Smooth muscle cell of the brain vasculature (primary cell): ENCODE measurements around the gene P3H3.

Source experiments
- DNase-seq: peaks from one replicate; pipeline ENCODE4 v3.0.0-alpha.2; 2012; ENCODE audit warnings: low read depth, low spot score

The P3H3 gene

DNA sequence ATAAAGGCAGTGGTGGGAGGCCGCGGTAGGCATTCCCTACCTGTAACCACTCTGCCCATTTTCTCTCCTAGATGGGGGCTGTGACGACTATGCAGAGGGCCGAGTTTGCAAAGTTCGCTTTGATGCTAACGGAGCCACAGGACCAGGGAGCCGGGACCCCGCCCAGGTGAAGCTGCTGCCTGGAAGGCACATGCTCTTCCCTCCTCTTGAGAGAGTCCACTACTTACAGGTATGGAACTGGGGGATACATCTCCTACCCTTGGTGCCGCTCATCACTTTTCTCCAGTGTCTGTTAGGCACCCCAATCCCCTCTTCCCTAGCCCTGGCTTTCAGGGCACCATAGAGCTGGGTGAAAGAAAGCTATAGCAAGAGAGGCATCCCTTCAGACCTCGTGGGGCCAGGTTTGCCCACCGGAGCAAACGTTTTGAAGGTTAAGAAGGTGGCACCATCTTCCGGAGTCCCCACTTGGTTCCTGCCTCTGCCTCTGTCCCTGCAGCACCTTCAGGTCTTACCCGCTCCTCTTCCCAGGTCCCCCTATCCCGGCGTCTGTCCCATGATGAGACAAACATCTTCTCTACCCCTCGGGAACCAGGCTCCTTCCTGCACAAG, 2.0 kb upstream of the P3H3 start:
- DNase-seq: no peak

DNA sequence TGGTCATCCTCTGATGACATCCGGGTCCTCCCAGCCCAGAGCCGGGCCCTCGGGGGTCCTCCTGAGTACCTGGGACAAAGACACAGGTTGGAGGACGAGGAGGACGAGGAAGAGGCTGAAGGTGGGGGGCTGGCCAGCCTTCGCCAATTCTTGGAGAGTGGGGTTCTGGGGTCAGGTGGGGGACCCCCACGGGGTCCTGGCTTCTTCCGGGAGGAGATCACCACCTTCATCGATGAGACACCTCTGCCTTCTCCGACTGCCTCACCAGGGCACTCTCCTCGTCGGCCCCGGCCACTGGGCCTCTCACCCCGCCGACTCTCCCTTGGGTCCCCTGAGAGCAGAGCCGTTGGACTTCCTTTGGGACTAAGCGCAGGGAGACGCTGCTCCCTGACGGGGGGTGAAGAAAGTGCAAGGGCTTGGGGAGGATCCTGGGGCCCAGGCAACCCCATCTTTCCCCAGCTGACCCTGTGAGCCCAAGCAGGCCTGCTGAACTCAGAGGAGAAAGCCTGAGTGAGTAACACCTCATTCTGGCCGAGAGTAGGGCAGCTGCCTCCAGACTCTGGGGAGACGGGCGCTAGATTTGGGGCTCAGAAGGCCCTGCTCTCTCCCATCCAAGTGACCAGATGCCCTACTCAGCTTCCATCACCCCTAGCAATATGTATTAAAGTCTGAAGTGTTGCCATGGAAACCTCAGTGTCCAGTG, 1.3 kb upstream of the P3H3 start:
- no peak for DNase-seq

DNA sequence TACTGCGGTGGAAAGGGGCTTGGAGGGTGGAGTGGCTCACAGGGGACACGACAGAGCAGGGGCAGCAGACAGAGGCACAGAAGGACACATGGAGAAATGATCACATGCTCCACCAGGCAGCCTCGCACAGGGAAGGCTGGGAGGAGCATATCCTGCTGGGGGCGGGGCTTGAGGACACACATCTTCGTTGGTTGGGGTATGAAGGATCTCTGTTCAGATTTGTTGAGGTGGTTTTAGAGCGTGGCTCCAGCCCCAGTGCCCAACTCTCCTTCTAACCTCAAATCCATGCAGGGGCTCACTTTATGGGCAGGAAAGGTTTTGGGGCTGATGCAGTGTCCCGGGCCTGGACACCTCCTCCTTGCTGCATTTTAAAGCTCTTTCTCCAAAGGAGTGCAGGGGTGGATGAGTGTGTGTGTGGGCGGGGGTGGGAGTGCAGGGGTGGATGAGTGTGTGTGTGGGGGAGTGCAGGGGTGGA, 733 bp upstream of the P3H3 start:
- DNase-seq: no peak

DNA sequence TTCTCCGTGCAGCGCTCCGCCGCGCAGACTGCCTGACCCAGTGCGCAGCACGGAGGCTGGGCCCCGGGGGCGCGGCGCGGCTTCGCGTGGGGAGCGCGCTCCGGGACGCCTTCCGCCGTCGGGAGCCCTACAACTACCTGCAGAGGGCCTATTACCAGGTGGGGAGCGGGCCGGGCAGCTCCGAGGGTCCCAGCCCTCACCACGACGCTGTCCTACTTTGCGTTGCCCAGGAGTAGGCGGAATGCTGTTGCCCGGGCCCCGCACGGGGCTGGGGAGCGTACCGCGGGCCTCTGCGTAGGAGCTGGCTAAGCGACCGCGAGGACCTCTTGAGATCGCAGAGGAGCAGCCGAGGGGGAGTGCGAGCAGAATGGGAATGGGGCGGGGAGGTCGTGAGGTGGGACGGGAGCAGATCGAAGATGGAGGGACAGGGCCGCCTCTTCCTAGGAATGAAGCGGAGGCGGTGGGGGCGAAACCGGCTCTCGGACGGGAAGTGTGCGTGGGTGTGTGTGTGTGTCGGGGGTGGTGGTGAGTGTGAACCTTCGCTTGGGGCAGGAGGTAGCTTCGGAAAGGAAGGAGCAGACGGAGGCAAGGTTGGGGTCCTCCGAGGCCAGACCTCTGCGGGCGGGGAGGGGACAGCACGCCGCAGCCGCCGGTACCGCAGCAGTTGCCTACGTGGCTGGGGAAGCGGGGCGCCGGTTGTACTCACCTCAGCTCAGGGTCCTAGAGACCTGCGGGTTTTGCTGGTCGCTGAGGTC, 751 bp downstream of the P3H3 start:
- no peak for DNase-seq

DNA sequence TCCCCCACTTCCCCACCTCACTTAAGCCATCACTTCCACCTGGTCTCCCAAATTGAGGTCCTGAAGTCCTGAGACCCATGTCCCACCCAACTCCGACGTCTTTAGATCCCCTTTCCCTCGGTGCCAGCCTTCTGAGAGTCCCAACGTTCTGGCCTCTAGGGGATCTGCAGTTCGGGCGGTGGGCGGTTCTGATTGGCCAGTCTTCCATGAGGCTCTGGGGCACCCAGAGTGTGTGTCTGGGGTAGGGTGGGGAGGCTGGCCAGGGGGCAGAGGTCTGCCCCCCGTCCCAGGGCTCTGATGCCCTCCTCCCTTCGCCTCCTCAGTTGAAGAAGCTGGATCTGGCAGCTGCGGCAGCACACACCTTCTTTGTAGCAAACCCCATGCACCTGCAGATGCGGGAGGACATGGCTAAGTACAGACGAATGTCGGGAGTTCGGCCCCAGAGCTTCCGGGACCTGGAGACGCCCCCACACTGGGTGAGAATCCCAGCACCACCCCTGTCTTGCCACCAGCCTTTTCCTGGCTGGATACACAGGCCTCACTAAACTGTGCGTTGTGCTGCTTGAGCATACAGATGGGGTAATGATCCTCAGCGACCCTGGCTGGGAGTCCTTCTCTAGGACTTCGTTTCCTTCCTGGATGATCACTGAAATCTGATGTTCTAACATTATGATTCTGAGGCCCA, 1.5 kb downstream of the P3H3 start:
- no peak for DNase-seq

DNA sequence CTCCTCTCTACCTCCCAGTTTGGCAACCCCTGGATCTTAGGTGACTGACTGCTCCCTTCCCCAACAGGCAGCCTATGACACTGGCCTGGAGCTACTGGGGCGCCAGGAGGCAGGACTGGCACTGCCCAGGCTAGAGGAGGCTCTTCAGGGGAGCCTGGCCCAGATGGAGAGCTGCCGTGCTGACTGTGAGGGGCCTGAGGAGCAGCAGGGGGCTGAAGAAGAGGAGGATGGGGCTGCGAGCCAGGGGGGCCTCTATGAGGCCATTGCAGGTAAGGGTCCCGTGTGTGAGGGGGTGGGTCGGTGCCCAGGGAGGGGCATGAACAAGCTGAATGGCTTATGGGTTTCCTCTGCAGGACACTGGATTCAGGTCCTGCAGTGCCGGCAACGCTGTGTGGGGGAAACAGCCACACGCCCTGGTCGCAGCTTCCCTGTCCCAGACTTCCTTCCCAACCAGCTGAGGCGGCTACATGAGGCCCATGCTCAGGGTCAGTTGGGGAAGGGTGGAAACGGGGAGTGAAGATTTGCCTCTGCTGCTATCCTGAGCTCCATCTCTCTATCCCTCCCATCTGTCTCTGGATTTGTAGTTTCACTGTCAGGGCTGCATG, 2.2 kb downstream of the P3H3 start:
- no peak for DNase-seq

DNA sequence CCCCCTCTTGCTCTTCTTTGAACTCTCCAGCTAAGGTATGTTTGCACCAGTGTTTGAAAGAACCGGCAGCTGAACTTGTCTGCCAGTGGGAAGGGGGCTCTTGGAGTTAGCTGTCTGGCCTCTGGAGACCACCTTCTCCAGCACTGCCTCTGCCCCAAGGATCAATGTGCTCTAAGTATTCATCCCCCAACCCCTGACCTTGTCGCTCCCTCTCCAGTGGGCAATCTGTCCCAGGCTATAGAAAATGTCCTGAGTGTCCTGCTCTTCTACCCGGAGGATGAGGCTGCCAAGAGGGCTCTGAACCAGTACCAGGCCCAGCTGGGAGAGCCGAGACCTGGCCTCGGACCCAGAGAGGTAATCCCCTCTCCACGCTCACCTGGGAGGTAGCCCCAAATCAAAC, 2.8 kb downstream of the P3H3 start:
- DNase-seq: no peak

DNA sequence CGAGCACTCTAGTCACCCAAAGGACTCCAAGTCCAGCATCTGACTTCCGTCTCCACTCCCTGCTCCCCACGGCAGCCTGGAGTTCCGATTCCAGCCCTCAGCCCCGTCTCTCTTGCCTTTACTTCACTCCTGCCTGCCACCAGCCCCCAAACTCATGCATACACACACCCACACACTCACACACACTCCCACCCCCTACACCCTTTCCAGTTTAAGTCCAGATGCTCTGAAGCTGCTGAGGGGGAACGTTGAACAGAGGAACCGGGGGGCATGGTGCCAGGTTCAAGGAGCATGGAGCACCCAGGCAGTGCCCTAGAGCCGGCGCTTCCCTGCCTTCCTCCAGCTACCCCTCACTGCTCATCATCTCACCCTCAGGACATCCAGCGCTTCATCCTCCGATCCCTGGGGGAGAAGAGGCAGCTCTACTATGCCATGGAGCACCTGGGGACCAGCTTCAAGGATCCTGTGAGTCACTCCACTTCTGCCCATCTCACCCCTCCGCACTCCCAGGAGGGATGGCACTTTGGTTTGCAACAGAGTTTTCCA, 3.3 kb downstream of the P3H3 start:
- no peak for DNase-seq

DNA sequence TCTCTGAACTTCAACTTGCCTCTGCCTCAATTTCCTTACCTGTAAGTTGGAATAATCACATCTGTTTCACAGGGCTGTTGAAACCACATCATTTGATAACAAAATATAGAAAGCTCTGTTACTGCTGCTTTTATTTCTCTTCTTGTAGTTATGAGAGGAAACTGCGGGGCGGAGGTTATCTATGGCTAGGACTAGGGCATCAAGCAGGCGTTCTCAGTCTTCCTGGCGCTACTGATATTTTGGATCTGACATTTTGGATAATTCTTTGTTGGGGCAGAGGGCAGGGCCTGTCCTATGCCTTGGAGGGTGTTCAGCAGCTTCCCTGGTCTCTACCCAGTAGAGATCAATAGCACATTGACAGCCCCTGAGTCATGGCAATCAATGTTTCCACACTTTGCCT, 3.9 kb downstream of the P3H3 start:
- no peak for DNase-seq

DNA sequence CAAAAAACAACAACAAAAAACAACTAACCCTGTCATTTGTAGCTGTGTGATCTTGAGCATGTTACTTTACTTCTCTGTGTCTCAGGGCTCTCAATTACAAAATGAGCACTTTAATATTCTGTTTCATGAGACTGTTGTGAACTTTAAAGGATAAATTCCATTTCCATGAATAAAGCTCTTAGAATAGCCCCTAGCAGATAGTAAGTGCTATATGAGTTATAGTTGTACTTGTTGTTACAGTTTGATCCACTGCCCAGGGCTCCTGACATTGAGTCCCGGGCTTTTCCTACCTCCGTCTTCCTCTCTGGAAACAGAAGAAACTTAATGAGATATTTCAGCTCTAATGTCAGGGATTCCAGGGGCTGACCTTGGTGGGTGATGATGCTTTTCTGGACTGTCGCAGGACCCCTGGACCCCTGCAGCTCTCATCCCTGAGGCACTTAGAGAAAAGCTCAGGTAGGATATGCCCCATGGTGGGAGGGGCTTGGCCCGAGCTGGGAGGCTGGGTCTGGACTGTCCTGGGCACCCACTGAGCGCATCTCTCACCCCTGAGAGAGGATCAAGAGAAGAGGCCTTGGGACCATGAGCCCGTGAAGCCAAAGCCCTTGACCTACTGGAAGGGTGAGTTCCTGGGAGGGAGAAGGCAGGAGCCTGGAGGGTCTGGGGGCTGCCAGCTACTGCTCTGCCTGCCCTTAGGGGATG, 5.1 kb downstream of the P3H3 start:
- DNase-seq: no peak

DNA sequence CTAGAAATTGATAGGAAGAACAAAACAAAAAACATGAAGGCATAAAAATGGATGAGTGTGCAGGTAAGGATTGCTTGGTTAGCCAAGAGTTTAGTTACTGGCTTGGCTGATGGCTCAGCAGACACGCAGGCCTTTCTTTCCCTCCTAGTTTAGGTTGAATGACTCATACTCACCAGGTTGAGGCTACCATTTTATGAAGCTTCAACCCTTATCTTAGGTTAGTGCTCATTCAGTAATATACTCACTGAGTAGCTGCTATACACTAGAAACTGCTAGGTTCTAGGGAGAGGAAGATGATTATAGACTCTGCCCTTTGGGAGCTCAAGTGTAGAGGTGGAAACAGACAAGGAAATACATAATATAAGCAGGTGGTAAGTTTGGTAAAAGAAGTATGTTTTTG, 6.0 kb downstream of the P3H3 start:
- DNase-seq: no peak

DNA sequence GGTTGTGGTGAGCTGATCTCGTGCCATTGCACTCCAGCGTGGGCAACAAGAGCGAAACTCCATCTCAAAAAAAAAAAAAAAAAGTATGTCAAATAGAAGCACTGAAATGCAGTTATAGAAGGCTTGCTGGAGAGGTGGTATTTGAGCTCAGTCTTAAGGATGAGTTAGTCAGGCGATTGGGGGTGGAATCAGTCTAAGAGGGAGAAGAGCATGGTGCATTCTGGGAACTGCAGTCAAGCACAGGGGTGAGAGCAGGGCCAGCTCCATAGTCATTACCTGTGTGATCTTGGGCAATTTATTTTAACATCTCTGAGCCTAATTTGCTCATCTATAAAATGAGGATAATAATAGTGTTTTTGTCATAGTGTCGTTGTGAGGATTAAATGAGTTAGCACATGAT, 6.7 kb downstream of the P3H3 start:
- no peak for DNase-seq

DNA sequence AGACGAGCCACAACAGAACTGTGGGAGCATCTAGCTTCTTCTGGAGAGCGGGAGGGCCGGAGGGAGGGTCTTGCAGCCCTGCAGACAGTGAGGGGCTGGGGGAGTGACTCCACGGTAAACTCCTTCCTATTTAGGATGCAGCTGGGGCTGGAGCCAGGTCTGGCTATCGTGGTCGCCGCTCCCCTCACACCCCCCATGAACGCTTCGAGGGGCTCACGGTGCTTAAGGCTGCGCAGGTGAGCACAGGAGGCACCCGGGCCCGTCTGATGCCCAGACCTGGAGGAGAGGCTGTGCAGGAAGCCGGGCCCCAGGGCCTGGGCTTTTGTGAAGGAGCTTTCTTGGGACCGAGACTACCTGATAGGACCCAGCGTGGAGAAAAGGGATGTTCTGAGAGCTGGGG, 8.6 kb downstream of the P3H3 start:
- DNase-seq: no peak

DNA sequence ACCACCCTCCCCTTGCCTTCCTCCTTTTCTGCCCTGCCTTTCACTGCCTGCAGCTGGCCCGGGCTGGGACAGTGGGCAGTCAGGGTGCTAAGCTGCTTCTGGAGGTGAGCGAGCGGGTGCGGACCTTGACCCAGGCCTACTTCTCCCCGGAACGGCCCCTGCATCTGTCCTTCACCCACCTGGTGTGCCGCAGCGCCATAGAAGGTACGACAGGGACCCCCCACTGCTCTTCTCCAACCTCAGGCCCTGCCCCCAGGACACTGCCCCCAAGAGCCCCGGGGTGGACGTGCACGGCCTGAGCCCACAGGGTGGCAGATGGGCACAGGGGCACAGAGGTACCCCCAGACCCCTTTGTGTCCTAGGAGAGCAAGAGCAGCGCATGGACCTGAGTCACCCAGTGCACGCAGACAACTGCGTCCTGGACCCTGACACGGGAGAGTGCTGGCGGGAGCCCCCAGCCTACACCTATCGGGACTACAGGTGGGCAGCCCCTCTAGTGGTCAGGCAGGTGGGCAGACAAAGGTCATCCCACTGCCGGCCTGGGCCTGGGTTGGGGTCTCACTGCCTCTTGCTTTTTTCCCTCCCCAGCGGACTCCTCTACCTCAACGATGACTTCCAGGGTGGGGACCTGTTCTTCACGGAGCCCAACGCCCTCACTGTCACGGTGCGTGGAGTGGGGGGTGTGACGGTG, 9.3 kb downstream of the P3H3 start:
- no peak for DNase-seq

DNA sequence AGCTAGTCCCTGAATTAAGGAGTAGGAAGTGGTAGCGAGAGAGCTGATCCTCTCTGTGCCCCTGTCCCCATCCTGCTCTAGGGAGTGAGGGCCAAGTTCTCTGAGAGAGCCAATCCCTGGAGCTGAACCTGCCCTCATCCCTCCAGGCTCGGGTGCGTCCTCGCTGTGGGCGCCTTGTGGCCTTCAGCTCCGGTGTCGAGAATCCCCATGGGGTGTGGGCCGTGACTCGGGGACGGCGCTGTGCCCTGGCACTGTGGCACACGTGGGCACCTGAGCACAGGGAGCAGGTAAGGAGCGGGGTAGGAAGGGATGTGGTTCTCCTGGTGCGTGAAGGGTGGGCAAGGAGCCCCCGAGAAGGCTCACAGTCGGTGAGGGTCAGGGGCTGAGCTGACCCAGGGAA, 10.6 kb downstream of the P3H3 start:
- DNase-seq: no peak

DNA sequence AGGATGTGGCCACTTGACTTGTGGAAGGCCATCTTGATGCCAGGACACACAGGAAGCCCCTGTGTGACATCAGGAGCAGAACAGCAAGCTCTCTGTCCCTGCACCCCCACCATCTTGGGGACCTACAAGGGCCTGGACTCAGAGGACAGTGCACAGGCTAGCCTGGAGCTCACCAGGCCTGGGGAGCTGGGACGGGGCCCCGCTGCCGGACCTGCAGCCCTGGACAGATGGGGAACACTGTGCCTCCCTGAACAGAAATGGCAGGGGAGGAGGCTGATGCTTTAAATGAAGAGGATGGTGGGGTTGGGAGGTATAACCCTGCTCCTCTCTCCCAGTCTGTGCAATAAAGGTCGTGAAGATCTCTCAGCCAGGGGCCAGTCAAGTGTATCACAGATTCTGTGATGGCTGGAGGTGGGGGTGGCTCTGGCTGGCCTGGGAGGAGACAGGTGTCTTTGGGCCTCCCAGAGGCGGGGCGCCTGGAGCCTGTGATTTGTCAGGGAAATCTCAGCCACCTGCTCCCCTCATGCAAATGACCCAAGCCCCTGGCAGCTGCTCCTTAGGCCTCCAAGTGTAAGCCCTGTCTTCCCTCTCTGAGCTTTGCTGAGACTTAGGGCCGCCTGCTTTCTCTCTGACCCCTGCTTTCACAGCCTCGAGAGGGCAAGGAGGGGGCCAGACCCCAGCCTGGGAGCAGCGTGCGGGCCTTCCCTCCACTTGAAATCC, 11.4 kb downstream of the P3H3 start:
- DNase-seq: no peak

DNA sequence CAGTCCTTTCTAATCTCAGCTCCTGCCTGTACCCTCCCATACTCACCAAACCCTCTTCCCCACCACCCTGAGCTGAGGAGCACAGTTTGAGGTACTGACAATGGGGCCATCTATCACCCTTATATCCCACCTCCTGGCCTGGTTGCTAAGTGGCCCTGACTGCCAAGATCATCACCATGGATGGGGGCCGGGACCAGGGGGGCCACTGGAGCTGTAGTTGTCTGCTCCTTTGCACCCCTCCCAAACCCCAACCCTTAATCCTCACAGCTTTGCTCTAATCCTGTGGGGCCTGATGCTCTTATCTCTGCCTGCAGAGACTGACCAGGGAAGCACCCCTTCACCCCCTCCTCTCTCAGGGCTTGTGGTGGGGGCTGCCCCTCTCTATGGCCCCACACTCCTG, 12.1 kb downstream of the P3H3 start:
- no peak for DNase-seq

DNA sequence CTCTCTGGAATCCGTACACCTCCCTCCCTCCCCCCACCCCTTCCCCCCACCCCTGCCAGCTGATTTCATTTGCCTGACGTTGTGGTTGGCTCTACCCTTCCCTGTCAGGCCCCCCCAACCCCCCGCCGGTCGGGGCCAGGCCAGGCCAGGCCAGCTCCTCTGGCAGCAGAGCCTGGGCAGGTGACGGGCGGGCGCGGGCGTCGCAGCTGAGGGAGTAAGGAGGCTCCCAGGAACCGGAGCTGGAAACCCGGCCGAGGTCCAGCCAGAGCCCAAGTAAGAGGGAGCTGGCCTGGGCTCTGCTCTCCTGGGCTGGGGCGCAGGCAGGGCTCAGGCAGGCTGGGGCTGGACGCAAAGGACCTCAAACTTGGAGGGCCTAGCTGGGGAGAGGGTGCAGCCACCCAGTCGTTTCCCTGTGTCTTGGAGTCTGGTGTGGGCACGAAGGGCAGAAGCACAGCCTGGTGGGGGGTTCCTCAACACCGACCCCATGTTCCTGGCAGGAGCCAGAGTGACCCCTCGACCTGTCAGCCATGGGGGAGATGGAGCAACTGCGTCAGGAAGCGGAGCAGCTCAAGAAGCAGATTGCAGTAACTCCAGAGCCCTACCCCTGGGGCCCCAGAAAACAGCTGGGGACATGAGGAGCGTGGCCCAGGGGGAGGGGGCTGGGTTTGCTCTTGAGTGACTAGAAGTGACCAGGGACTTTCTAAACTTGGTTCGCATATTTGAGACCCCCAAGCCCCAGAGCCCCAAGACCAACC, 12.7 kb downstream of the P3H3 start, which contains the start of gene GNB3:
TSS of gene GNB3 (plus strand) at position 165 of the 755 bp plus-strand sequence. CDS start at position 528, 363 bp downstream.
- no peak for DNase-seq

DNA sequence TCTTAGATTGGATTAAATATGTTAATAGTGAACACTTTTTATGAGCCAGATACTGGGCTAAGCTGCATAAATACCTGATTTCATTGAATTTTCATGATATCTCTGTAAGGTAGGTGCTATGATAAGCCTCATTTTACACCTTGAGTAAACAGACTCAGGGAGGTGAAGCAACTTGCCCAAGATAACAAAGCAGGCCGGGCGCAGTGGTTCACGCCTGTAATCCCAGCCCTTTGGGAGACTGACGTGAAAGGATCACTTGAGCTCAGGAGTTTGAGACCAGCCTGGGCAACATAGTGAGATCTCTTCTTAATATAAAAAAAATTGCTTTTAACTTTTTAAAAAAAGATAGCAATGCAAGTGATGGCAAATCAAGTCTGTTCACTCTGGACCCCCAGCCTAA, 13.9 kb downstream of the P3H3 start:
- no peak for DNase-seq
